LNCAP (cell line): ENCODE measurements around the gene GLIS2.

Experiments used
- TF ChIP-seq, protein P1 (sequence below): fragments of 450-650 bp; IDR thresholded peaks from 2 replicates; pipeline ENCODE4 v1.5.1; 2017; ENCODE audit warnings: mild to moderate bottlenecking

The GLIS2 gene

GRCh38 chr16:4275861-4276260 is 40.0 kb upstream of the GLIS2 start:
- TF ChIP-seq, protein P1, sequence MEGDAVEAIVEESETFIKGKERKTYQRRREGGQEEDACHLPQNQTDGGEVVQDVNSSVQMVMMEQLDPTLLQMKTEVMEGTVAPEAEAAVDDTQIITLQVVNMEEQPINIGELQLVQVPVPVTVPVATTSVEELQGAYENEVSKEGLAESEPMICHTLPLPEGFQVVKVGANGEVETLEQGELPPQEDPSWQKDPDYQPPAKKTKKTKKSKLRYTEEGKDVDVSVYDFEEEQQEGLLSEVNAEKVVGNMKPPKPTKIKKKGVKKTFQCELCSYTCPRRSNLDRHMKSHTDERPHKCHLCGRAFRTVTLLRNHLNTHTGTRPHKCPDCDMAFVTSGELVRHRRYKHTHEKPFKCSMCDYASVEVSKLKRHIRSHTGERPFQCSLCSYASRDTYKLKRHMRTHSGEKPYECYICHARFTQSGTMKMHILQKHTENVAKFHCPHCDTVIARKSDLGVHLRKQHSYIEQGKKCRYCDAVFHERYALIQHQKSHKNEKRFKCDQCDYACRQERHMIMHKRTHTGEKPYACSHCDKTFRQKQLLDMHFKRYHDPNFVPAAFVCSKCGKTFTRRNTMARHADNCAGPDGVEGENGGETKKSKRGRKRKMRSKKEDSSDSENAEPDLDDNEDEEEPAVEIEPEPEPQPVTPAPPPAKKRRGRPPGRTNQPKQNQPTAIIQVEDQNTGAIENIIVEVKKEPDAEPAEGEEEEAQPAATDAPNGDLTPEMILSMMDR: no peak

- TF ChIP-seq, protein P1: no peak
Observed at GRCh38 chr16:4277987-4278513, 37.8 kb upstream of the GLIS2 start.

DNA sequence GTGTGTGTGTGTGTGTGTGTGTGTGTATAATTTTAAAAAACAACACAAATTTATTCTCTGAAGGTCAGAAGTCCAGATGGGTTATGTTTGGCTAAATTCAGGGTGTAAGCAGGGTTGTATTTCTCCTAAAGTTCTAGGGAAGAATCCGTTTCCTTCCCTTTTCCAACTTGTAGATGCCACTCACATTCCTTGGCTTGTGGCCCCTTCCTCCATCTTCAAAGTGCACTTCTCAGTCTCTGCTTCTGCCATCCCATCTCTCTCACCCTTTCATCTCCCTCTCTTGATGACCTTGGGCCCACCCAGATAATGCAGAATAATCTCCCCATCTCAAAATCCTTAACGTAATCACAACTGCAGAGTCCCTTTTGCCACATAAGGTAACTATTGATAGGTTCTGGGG is 35.2 kb upstream of the GLIS2 start:
- TF ChIP-seq, protein P1: no peak

DNA sequence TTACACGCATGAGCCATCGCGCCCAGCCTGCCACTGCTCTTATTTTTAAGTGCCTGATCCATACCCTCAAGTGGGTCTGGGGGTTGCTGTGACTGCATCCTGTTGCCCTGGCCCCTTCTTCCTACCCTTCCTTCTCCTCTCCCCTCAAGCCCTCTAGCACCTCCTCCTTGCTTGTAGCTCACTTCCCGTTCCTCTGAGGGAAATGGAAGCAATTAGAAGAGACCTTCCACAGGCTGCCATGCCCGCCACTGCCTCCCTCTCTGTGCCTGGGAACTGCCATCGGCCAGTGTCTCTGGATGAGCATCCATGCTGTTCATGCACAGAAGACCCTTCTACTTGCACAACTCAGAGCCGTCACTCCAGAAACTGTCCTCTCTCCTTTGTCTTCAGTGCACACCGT is 32.4 kb upstream of the GLIS2 start:
- TF ChIP-seq, protein P1: no peak

DNA sequence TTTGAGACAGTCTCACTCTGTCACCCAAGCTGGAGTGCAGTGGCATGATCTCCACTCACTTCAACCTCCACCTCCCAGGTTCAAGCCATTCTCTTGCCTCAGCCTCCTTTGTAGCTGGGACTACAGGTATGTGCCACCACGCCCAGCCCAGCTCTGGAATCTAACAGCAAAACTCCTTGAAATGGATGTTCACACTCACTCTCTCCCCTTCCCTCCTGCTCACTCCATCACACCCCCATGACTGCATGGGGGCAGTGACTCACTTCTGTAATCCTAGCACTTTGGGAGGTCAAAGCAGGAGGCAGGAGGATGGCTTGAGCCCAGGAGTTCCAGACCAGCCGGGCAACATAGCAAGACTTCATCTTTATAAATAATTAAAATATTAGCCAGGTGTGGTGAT is 31.9 kb upstream of the GLIS2 start:
- TF ChIP-seq, protein P1: no peak

- TF ChIP-seq, protein P1: no peak
Observed at GRCh38 chr16:4285167-4285566, 30.7 kb upstream of the GLIS2 start.

GRCh38 chr16:4288148-4288921 is 27.5 kb upstream of the GLIS2 start:
- TF ChIP-seq, protein P1: peak; percentile 99
